ENCODE results near the gene ENOX2. TPM values are rescaled to one million over a fixed set of nuclear protein-coding genes. Genes with fewer than 3 reads are reported as not detected.

The ENOX2 gene
- total and polyA plus RNA-seq, 2 of the 13 experiments (the other 11 are each of a cell fraction or from before 2014, with no cell fraction given): 5.9 to 8.5 TPM

DNA sequence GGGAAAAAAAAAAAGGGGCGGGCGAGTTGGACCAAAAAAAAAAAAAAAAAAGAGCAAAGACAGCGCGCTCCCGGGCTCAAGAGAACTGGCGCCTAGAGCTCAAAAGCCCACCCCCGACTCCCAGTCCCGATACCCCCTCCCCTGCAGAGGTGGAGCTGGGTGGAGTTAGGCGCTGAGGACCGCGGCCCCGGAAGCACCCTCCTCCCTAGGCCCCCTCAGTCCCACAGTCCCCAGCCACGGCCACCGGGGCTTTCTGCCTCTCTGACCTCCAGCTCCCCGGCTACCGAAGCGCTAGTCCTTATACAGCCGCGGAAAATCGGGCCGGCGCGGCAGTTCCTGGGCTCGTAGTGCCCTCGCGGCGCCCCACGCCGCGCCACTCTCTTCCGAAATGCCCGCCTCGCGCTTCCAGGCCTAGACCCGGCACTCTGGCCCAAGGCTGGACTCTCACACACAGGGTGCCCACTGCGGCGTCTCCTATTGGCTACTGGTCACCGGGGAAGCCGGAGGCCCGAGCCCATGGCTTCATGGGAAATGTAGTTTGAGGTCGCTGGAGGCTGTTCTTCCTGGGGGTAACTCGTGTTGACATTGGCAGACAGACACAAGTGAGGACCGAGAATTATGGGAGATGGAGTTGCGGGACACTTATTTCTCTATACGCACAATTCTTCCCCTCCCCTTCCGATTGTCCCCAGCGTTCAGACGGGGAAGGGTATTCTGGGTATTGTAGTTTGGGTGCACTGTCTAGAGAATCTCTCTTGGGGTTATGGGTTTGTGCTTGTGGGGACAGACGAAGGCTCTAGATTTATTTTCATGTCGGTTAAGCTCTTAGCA lies at the start of gene ENOX2 (continued):
- TF ChIP-seq, protein P1, sequence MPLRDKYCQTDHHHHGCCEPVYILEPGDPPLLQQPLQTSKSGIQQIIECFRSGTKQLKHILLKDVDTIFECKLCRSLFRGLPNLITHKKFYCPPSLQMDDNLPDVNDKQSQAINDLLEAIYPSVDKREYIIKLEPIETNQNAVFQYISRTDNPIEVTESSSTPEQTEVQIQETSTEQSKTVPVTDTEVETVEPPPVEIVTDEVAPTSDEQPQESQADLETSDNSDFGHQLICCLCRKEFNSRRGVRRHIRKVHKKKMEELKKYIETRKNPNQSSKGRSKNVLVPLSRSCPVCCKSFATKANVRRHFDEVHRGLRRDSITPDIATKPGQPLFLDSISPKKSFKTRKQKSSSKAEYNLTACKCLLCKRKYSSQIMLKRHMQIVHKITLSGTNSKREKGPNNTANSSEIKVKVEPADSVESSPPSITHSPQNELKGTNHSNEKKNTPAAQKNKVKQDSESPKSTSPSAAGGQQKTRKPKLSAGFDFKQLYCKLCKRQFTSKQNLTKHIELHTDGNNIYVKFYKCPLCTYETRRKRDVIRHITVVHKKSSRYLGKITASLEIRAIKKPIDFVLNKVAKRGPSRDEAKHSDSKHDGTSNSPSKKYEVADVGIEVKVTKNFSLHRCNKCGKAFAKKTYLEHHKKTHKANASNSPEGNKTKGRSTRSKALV (CRISPR knock-in tag; IDR thresholded peaks at IDR 0.05): no peak
- TF ChIP-seq ZNF235 (CRISPR knock-in tag; IDR thresholded peaks at IDR 0.05; ENCODE audit: borderline replicate concordance) (no peak), NFE2L2 (IDR thresholded peaks at IDR 0.05; ENCODE audit: low read length) (no peak), MED13 (CRISPR knock-in tag; IDR thresholded peaks at IDR 0.05) (no peak), ZSCAN9 (CRISPR knock-in tag; IDR thresholded peaks at IDR 0.05; ENCODE audit: borderline replicate concordance) (no peak), CREB3 (CRISPR knock-in tag; IDR thresholded peaks at IDR 0.05) (no peak), ZBTB43 (CRISPR knock-in tag; conservative IDR thresholded peaks at IDR 0.05) (no peak), RARG (CRISPR knock-in tag; IDR thresholded peaks at IDR 0.05; ENCODE audit: low read depth) (no peak), SMYD3 (CRISPR knock-in tag; IDR thresholded peaks at IDR 0.05) (no peak), ZNF460 (CRISPR knock-in tag; IDR thresholded peaks at IDR 0.05; ENCODE audit: borderline replicate concordance) (no peak), PLRG1 (conservative IDR thresholded peaks at IDR 0.05) (no peak), THAP8 (CRISPR knock-in tag; IDR thresholded peaks at IDR 0.05; ENCODE audit: borderline replicate concordance) (no peak), ZNF350 (CRISPR knock-in tag; IDR thresholded peaks at IDR 0.05; ENCODE audit: borderline replicate concordance, low read depth) (peak; percentile 23; the same call in 1 of the 2 replicates), HNRNPL (IDR thresholded peaks at IDR 0.05; ENCODE audit: low read depth, low read length) (0 out of 2 replicates have a peak, but pooled peaks have one; percentile 46), CHCHD3 (CRISPR knock-in tag; IDR thresholded peaks at IDR 0.05) (no peak), TCF7L2 (IDR thresholded peaks at IDR 0.05; ENCODE audit: low read depth, low read length) (no peak), HNRNPLL (IDR thresholded peaks at IDR 0.05; ENCODE audit: low read depth, low read length, poor library complexity, severe bottlenecking) (peak; percentile 34), PAX8 (CRISPR knock-in tag; IDR thresholded peaks at IDR 0.05; ENCODE audit: borderline replicate concordance) (no peak), ZNF552 (CRISPR knock-in tag; IDR thresholded peaks at IDR 0.05; ENCODE audit: borderline replicate concordance) (no peak), ZNF430 (CRISPR knock-in tag; IDR thresholded peaks at IDR 0.05) (no peak), IRF2 (CRISPR knock-in tag; IDR thresholded peaks at IDR 0.05) (peak; percentile 51; the same call in 1 of the 2 replicates), KDM5B (CRISPR knock-in tag; IDR thresholded peaks at IDR 0.05; ENCODE audit: borderline replicate concordance) (peak; percentile 44; the same call in 1 of the 2 replicates), ZNF83 (CRISPR knock-in tag; IDR thresholded peaks at IDR 0.05; ENCODE audit: borderline replicate concordance) (no peak)
- TF ChIP-seq, protein P2, sequence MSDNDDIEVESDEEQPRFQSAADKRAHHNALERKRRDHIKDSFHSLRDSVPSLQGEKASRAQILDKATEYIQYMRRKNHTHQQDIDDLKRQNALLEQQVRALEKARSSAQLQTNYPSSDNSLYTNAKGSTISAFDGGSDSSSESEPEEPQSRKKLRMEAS (IDR thresholded peaks at IDR 0.05): peak; percentile 36; the same call in 1 of the 2 replicates
- TF ChIP-seq, protein P3, sequence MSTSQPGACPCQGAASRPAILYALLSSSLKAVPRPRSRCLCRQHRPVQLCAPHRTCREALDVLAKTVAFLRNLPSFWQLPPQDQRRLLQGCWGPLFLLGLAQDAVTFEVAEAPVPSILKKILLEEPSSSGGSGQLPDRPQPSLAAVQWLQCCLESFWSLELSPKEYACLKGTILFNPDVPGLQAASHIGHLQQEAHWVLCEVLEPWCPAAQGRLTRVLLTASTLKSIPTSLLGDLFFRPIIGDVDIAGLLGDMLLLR (CRISPR knock-in tag; IDR thresholded peaks at IDR 0.05): no peak

Data from HepG2 (cell line).